ENCODE measurements around the gene RAB6D.
"Not testable (repeated sequence)": the region's sequence is repeated elsewhere in the genome, so short reads cannot be mapped to it uniquely, and the experiment has no call there.

- TF ChIP-seq POLR2A, CTCF (IDR thresholded peaks at IDR 0.05): not testable (repeated sequence)
Observed at GRCh38 chr2:131363703-131364186, at the start of gene RAB6D.
